ENCODE results near the gene DPH1.

The DPH1 gene

GRCh38 chr17:2018716-2019510, 11.0 kb upstream of the DPH1 start:
- TF ChIP-seq MYC (IDR thresholded peaks at IDR 0.05; ENCODE audit: low read depth, low read length) = no peak
- TF ChIP-seq, protein P1, sequence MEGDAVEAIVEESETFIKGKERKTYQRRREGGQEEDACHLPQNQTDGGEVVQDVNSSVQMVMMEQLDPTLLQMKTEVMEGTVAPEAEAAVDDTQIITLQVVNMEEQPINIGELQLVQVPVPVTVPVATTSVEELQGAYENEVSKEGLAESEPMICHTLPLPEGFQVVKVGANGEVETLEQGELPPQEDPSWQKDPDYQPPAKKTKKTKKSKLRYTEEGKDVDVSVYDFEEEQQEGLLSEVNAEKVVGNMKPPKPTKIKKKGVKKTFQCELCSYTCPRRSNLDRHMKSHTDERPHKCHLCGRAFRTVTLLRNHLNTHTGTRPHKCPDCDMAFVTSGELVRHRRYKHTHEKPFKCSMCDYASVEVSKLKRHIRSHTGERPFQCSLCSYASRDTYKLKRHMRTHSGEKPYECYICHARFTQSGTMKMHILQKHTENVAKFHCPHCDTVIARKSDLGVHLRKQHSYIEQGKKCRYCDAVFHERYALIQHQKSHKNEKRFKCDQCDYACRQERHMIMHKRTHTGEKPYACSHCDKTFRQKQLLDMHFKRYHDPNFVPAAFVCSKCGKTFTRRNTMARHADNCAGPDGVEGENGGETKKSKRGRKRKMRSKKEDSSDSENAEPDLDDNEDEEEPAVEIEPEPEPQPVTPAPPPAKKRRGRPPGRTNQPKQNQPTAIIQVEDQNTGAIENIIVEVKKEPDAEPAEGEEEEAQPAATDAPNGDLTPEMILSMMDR (IDR thresholded peaks at IDR 0.05; ENCODE audit: low read depth, low read length) = no peak
- no peak for TF ChIP-seq MAX (IDR thresholded peaks at IDR 0.05; ENCODE audit: low read depth, low read length)
- no peak for DNase-seq (ENCODE audit: low read depth)
- H3K4me3 ChIP-seq (ENCODE audit: low read depth, low read length) = no peak overlapping the region

DNA sequence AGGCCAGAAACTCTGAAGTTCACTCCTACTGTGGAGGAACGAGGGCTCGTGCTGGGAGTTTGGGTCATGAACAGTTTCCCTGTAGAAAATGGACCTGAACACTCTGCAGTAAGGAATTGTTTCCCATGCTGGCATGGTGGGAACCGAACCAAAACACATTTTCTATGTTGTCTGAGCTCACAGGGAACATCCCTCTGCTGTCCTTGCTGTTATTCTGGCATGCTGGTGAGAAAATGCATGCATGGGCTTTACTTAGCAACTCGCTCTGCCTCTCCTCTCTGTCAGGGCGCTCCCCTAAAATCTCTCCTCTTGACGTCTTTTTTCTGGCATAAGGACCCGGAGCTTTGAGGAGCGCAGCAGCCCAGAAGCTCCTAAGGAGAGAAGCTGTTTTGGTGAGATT, 10.2 kb upstream of the DPH1 start:
- TF ChIP-seq POLR2A (IDR thresholded peaks at IDR 0.05; ENCODE audit: extremely low read depth, insufficient read length) (no peak), MYC (IDR thresholded peaks at IDR 0.05; ENCODE audit: low read depth, low read length) (no peak), MAX (IDR thresholded peaks at IDR 0.05; ENCODE audit: low read depth, low read length) (no peak)
- TF ChIP-seq, protein P1 (IDR thresholded peaks at IDR 0.05; ENCODE audit: low read depth, low read length) = no peak
- DNase-seq (ENCODE audit: low read depth) = no peak
- no peak overlapping the region for H3K4me3 ChIP-seq (ENCODE audit: low read depth, low read length)

DNA sequence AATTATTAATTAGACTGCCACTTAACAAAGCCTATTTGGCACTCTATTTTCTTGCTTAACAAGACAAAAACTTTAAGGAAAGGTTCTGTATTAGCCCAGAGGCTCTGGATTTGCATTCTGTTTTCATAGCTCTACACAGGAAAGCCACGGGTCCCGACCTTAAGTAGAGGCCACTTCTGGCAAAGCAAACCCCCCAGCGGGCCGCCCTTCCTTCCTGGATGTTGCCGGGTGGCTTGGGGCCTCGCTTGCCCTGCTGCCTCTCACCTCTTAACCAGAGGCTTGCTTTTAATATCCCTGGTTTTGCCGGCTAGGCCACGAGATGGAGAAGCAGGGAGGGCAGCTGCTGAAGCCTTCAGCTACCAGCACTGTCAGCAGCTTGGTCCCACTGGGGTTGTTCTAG, 9.2 kb upstream of the DPH1 start:
- no peak overlapping the region for H3K4me3 ChIP-seq (ENCODE audit: low read depth, low read length)
- TF ChIP-seq POLR2A (IDR thresholded peaks at IDR 0.05; ENCODE audit: extremely low read depth, insufficient read length) (no peak), MAX (IDR thresholded peaks at IDR 0.05; ENCODE audit: low read depth, low read length) (no peak), MYC (IDR thresholded peaks at IDR 0.05; ENCODE audit: low read depth, low read length) (no peak)
- TF ChIP-seq, protein P1 (IDR thresholded peaks at IDR 0.05; ENCODE audit: low read depth, low read length) = no peak
- no peak for DNase-seq (ENCODE audit: low read depth)

- H3K4me3 ChIP-seq (ENCODE audit: low read depth, low read length) = no peak overlapping the region
- no peak for TF ChIP-seq MYC (IDR thresholded peaks at IDR 0.05; ENCODE audit: low read depth, low read length)
- TF ChIP-seq, protein P1 (IDR thresholded peaks at IDR 0.05; ENCODE audit: low read depth, low read length) = no peak
- TF ChIP-seq MAX (IDR thresholded peaks at IDR 0.05; ENCODE audit: low read depth, low read length) = no peak
- no peak for TF ChIP-seq POLR2A (IDR thresholded peaks at IDR 0.05; ENCODE audit: extremely low read depth, insufficient read length)
- DNase-seq (ENCODE audit: low read depth) = no peak
Measured at GRCh38 chr17:2022647-2023240, 7.2 kb upstream of the DPH1 start.

- DNase-seq (ENCODE audit: low read depth) = no peak
- no peak for TF ChIP-seq POLR2A (IDR thresholded peaks at IDR 0.05; ENCODE audit: extremely low read depth, insufficient read length)
- TF ChIP-seq, protein P1 (IDR thresholded peaks at IDR 0.05; ENCODE audit: low read depth, low read length) = no peak
- no peak for TF ChIP-seq MYC (IDR thresholded peaks at IDR 0.05; ENCODE audit: low read depth, low read length)
- TF ChIP-seq MAX (IDR thresholded peaks at IDR 0.05; ENCODE audit: low read depth, low read length) = no peak
- H3K4me3 ChIP-seq (ENCODE audit: low read depth, low read length) = no peak overlapping the region
Measured at GRCh38 chr17:2023256-2023655, 6.7 kb upstream of the DPH1 start.
